Peyer's patch (tissue), 4 donors: ENCODE data around the gene G0S2.
A peak's percentile ranks its signal among the peaks of the same experiment; 100 is the strongest.

Source experiments
- POLR2A ChIP-seq, 2 donors: fragments of 450-650 bp; IDR thresholded peaks; one replicate each; pipeline ENCODE4 v1.5.1; 2017; ENCODE audit warnings: antibody characterized with exemption in 2 of 2, mild to moderate bottlenecking in 2 of 2, moderate library complexity in 2 of 2
- TF ChIP-seq, protein P1 (sequence below), 6 experiments: fragments of 450-650 bp in 4 of 6; fragments of 200-600 bp in 2 of 6; sonication (generic) in 1 of 6; IDR thresholded peaks; one replicate each; pipeline ENCODE4 v1.5.1; 2017 to 2019; ENCODE audit warnings: antibody characterized with exemption in 6 of 6, mild to moderate bottlenecking in 3 of 6, moderate library complexity in 1 of 6

DNA sequence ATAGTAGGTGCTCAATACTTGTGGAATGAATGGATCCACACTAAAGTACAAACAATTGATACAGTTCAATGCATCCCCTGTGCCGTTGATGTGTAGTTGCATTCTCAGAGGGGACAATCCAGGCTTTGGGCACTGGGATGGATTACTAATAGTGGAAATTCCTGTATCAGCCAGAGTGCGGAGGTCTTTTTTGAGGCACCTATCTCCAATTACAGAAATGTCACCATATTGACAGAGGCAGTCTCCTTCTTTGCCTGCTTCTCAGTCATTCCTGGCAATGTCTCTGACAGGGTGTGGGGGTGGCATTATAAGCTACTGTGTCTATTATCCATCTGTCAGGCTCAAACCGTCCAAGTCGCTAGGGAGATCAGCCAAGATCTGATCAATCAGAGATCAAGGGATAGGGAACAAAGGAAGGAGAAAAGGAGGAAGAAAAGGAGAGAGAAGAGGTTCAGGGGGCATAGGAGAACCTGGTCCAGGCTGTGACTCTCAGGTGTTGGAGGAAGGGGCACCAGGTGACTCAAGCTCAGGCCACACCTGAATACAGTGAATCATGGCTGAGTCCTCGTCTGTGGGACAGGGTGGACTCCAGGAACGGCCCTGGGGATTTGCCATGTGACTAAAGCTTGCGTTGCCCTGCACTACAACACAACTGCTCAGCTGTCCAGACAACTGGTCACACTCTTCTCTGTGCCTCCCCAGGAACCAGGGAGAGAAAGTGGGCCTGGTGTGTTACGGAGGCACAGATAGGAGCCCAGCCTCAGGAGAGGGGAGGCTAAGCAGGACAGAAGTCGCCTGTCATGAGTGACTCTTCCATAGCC lies 19.6 kb upstream of the G0S2 start:
- TF ChIP-seq, protein P1, sequence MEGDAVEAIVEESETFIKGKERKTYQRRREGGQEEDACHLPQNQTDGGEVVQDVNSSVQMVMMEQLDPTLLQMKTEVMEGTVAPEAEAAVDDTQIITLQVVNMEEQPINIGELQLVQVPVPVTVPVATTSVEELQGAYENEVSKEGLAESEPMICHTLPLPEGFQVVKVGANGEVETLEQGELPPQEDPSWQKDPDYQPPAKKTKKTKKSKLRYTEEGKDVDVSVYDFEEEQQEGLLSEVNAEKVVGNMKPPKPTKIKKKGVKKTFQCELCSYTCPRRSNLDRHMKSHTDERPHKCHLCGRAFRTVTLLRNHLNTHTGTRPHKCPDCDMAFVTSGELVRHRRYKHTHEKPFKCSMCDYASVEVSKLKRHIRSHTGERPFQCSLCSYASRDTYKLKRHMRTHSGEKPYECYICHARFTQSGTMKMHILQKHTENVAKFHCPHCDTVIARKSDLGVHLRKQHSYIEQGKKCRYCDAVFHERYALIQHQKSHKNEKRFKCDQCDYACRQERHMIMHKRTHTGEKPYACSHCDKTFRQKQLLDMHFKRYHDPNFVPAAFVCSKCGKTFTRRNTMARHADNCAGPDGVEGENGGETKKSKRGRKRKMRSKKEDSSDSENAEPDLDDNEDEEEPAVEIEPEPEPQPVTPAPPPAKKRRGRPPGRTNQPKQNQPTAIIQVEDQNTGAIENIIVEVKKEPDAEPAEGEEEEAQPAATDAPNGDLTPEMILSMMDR (IDR thresholded peaks at IDR 0.05), result no peak
- TF ChIP-seq POLR2A (IDR thresholded peaks at IDR 0.05), result peak in 1 of 2 donors; percentile 62
